Measurements from ENCODE around the gene PROSER2. TPM values are rescaled to one million over a fixed set of nuclear protein-coding genes. Genes with fewer than 3 reads are reported as not detected.

Gene PROSER2
- total and polyA plus RNA-seq, 2 of the 13 experiments (the other 11 are each of a cell fraction or from before 2014, with no cell fraction given) = 6.9 to 7.7 TPM

DNA sequence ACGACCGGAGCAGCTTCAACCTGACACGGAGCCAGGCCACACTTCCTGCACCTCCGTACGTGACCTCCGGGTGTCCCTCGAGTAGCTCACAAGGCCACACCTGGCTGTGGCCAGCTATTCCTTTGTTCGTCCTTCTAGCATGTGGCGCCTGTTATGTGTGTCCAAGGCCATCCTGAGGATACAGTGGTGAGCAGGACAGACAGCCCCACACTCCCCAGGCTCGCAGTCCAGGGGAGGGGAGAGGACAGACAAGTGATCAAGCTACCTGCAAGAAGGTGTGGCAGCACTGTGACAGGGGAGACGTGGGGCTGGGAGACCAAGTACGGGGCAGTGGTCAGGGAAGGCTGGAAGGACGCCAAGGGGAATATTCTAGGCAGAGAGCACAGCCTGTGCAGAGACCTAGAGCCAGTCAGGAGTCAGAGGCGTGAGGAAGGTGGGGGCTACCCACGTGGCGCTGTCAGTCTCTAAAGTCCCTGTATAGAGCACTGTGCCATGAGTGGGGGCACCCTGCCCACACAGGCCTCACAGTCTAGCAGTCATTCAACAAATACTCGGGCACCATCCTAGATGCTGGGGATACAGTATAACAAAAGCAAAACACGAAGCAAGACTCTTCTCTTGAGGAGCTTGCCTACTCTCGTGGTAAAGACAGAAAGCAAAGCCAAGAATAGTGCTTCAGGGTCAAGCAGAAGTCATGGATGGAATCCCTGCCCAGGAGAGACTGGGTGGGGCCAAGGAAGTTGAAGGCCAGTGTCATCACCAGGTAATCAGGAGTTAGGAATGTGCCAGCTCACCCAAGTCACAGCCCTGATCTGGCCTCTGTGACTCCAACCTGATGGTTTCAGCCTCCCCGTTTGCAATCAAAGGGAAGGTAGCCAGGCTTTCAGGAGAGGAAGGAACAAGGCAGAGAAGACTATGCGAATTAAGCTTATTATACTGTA lies 58.6 kb downstream of the PROSER2 start (continued):
- TF ChIP-seq SOX6 (IDR thresholded peaks at IDR 0.05) = no peak
- peak; percentile 62; the same call in 1 of the 2 replicates for TF ChIP-seq SOX6 (CRISPR knock-in tag; IDR thresholded peaks at IDR 0.05)
- no peak for TF ChIP-seq ZNF7 (CRISPR knock-in tag; IDR thresholded peaks at IDR 0.05)
- no peak for TF ChIP-seq ZNF713 (CRISPR knock-in tag; IDR thresholded peaks at IDR 0.05)
- no peak for TF ChIP-seq ZBTB1 (CRISPR knock-in tag; IDR thresholded peaks at IDR 0.05; ENCODE audit: borderline replicate concordance)
- no peak for TF ChIP-seq TAF15 (IDR thresholded peaks at IDR 0.05; ENCODE audit: low read depth, low read length, poor library complexity, severe bottlenecking)
- TF ChIP-seq THYN1 (CRISPR knock-in tag; IDR thresholded peaks at IDR 0.05; ENCODE audit: borderline replicate concordance, low read depth) = no peak
- 0 out of 2 replicates have a peak, but pooled peaks have one; percentile 31 for TF ChIP-seq ZNF430 (CRISPR knock-in tag; IDR thresholded peaks at IDR 0.05)
- TF ChIP-seq, protein P1, sequence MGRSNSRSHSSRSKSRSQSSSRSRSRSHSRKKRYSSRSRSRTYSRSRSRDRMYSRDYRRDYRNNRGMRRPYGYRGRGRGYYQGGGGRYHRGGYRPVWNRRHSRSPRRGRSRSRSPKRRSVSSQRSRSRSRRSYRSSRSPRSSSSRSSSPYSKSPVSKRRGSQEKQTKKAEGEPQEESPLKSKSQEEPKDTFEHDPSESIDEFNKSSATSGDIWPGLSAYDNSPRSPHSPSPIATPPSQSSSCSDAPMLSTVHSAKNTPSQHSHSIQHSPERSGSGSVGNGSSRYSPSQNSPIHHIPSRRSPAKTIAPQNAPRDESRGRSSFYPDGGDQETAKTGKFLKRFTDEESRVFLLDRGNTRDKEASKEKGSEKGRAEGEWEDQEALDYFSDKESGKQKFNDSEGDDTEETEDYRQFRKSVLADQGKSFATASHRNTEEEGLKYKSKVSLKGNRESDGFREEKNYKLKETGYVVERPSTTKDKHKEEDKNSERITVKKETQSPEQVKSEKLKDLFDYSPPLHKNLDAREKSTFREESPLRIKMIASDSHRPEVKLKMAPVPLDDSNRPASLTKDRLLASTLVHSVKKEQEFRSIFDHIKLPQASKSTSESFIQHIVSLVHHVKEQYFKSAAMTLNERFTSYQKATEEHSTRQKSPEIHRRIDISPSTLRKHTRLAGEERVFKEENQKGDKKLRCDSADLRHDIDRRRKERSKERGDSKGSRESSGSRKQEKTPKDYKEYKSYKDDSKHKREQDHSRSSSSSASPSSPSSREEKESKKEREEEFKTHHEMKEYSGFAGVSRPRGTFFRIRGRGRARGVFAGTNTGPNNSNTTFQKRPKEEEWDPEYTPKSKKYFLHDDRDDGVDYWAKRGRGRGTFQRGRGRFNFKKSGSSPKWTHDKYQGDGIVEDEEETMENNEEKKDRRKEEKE (IDR thresholded peaks at IDR 0.05) = no peak
- TF ChIP-seq ZNF775 (CRISPR knock-in tag; IDR thresholded peaks at IDR 0.05; ENCODE audit: borderline replicate concordance) = no peak
- TF ChIP-seq, protein P2, sequence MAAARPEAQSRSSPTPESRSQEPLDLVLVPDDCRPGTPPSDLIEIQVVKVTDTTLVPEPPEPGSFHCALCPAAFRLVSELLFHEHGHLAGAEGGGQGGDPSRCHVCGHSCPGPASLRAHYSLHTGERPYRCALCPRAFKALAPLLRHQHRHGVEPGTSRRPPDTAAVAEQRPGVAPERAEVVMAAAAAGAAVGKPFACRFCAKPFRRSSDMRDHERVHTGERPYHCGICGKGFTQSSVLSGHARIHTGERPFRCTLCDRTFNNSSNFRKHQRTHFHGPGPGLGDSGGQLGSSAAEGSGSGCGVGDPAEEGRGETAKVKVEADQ (CRISPR knock-in tag; IDR thresholded peaks at IDR 0.05; ENCODE audit: borderline replicate concordance) = no peak
- TF ChIP-seq ZNF260 (CRISPR knock-in tag; IDR thresholded peaks at IDR 0.05; ENCODE audit: borderline replicate concordance, low read depth) = no peak
- TF ChIP-seq ETV6 (CRISPR knock-in tag; conservative IDR thresholded peaks at IDR 0.05) = no peak
- TF ChIP-seq ZBTB38 (CRISPR knock-in tag; IDR thresholded peaks at IDR 0.05) = peak; percentile 96
- TF ChIP-seq ZNF225 (CRISPR knock-in tag; IDR thresholded peaks at IDR 0.05) = no peak
- TF ChIP-seq, protein P3, sequence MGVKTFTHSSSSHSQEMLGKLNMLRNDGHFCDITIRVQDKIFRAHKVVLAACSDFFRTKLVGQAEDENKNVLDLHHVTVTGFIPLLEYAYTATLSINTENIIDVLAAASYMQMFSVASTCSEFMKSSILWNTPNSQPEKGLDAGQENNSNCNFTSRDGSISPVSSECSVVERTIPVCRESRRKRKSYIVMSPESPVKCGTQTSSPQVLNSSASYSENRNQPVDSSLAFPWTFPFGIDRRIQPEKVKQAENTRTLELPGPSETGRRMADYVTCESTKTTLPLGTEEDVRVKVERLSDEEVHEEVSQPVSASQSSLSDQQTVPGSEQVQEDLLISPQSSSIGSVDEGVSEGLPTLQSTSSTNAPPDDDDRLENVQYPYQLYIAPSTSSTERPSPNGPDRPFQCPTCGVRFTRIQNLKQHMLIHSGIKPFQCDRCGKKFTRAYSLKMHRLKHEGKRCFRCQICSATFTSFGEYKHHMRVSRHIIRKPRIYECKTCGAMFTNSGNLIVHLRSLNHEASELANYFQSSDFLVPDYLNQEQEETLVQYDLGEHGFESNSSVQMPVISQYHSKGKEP (CRISPR knock-in tag; IDR thresholded peaks at IDR 0.05) = no peak
- TF ChIP-seq HOXA3 (CRISPR knock-in tag; IDR thresholded peaks at IDR 0.05) = peak; percentile 49
- no peak for TF ChIP-seq ZNF101 (CRISPR knock-in tag; IDR thresholded peaks at IDR 0.05; ENCODE audit: borderline replicate concordance, low read depth)
- TF ChIP-seq ZNF589 (CRISPR knock-in tag; conservative IDR thresholded peaks at IDR 0.05) = peak; percentile 76; the same call in 1 of the 2 replicates
- no peak for TF ChIP-seq CHD4 (IDR thresholded peaks at IDR 0.05; ENCODE audit: borderline replicate concordance, low read length)
- no peak for TF ChIP-seq TEAD2 (CRISPR knock-in tag; IDR thresholded peaks at IDR 0.05)
- TF ChIP-seq NR2F6 (IDR thresholded peaks at IDR 0.05) = 0 out of 2 replicates have a peak, but pooled peaks have one; percentile 8
- peak; percentile 44; the same call in 1 of the 2 replicates for TF ChIP-seq NR2F6 (CRISPR knock-in tag; IDR thresholded peaks at IDR 0.05)
- peak; percentile 73 for TF ChIP-seq STAG1 (CRISPR knock-in tag; IDR thresholded peaks at IDR 0.05)

All from HepG2 (cell line).